ENCODE results near the gene DIPK1B. TPM values are rescaled to one million over a fixed set of nuclear protein-coding genes. Genes with fewer than 3 reads are reported as not detected.

The DIPK1B gene
- total and polyA plus RNA-seq, 8 donors, result 4.3 to 32.3 (median 6.5) TPM

DNA sequence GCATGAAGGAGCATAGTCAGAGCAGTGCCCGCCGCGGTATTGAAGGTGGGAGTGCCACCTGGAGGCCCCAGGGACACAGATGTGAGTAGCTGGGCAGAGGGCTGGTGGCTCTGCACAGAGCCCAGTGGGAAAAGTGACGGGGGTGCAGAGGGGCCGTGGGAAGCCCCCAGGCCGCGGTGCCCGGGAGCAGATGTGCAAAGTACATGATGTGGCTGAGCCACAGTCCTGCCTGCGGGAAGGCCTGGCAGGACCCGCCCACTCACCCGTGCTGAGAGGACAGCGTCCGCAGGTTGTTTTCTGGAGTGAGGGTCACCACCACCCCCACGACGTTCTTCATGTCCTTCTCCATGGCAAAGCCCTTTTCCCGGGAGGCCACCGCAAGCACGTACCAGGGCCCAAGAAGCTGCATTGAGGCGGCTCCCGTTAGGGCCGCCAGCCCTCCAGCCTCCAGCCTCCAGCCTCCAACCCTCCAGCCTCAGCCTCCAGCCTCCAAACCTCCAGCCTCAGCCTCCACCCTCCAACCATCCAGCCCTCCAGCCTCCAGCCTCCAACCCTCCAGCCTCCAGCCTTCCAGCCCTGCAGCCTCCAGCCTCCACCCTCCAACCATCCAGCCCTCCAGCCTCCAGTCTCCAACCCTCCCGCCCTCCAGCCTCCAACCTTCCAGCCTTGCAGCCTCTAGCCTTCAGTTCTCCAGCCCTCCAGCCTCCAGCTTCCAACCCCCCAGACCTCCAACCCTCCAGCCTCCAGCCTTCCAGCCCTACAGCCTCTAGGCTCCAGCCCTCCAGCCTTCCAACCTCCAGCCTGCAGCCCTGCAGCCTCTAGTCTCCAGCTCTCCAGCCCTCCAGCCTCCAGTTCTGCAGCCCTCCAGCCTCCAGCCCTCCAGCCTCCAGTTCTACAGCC is 35.0 kb downstream of the DIPK1B start:
- no peaks in the 10 kb centered on the region for H3K9me3 ChIP-seq
- peak in 1 of 6 donors; percentile 61 for DNase-seq
- intact Hi-C loops (cut with DNase I), result no loop called here
- H3K36me3 ChIP-seq, result no peaks in the 10 kb centered on the region
- no peaks in the 10 kb centered on the region for H3K27me3 ChIP-seq
- H3K4me1 ChIP-seq, result peaks cover 4 to 18% (median 7%) of the 10 kb centered on the region in 3 donors
- 91 to 93% methylated on average over 22 of the region's 22 CpGs for WGBS, 2 donors
- no peak overlapping the region for H3K27ac ChIP-seq
- ATAC-seq, result no peak
- FAIRE-seq, result no peak
- TF ChIP-seq CTCF (IDR thresholded peaks at IDR 0.05), result no peak
- H3K4me3 ChIP-seq, result no peak overlapping the region

DNA sequence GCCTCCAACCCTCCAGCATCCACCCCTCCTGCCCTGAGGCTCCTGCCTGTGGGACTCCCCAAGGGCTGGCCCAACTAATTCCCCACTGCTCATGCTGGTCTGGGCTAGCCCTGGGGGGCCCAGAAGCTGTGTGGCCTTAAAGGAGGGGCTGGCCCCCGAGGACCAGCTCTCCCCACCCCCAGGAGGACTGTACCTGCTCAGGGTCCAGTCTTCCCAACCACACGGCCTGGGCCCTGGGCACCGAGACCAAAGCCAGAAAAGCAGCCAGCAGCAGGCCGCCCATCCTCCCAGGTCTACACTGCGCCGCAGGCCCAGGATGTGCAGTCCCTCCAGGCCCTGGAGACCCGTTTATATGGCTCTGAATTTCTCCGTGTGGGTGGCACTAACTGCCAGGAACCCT is 35.8 kb downstream of the DIPK1B start, which contains the start of gene LCN6:
LCN6 (minus strand) TSS at position 325 of the 400 bp plus-strand sequence; CDS start at position 283, 42 bp downstream.
- Histone ChIP-seq H3K36me3 (no peaks in the 10 kb centered on the region), H3K27ac (no peak within 1 kb of the TSS), H3K4me3 (no peak within 1 kb of the TSS), H3K9me3 (no peaks in the 10 kb centered on the region), H3K27me3 (no peaks in the 10 kb centered on the region), H3K4me1 (peaks cover 0 to 10% (median 0%) of the 10 kb centered on the region in 3 donors)
- ATAC-seq (no peak), FAIRE-seq (no peak), DNase-seq (no peak)
- intact Hi-C loops (cut with DNase I), result no loop called here
- no peak for TF ChIP-seq CTCF (IDR thresholded peaks at IDR 0.05)
- 66 to 68% methylated on average over 8 of the region's 8 CpGs for WGBS, 2 donors

DNA sequence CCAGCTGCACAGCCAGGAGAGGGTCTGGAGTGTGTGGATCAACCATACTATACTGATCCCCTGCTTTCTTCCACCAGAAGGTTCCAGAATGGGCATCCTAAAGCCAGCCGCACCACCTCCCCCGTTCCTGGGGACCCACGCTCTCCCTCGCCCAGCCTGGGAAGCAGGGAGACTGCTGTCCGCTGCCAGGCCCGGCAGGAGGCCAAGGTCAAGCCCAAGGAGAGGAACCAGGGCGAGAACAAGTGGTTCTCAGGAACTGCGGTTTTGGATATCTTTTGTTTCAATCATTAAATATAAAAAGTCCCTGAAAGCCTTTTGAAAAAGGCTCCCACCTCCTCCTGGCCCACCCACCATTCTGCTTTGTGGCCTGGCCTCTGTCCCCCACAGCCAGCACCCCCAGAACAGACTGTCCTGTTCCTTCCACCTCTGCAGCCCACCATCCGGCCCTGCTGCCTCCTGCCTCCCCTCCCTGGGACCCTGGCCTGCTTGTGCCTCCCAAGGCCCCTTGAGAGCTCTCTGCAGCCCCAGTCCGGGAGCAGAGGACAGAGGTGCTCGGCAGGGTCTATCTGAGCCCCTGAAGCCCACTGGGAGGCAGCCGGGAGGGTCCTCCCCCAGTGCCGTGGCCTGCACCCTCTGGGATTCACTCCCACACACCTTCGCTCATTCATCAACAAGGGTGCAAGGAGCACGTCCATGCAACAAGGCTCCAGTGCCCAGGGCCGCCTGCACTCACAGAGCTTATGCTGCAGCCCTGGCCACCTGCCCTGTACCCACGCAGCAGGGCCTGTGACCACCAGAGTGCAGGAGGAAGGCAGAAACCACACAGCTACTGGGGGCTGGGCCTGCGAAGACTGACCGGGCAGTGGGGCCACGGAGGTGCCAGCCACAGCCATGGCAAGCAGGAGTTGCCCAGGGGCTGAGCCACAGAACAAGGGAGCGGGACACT is 36.6 kb downstream of the DIPK1B start:
- no peak for TF ChIP-seq CTCF (IDR thresholded peaks at IDR 0.05)
- H3K4me3 ChIP-seq, result no peak overlapping the region
- no peaks in the 10 kb centered on the region for H3K9me3 ChIP-seq
- peaks cover 0 to 10% (median 0%) of the 10 kb centered on the region in 3 donors for H3K4me1 ChIP-seq
- no peaks in the 10 kb centered on the region for H3K36me3 ChIP-seq
- ATAC-seq, result peak; percentile 22 to 82 (median 62)
- FAIRE-seq, result no peak
- no peak overlapping the region for H3K27ac ChIP-seq
- DNase-seq, result peak in 3 of 6 donors; percentile 69 to 77 (median 71)
- WGBS, 2 donors, result 55 to 61% methylated on average over 21 of the region's 21 CpGs
- intact Hi-C loops (cut with DNase I), result no loop called here
- H3K27me3 ChIP-seq, result no peaks in the 10 kb centered on the region

GRCh38 chr9:136750526-136750925 is 38.2 kb downstream of the DIPK1B start:
- Histone ChIP-seq H3K9me3 (no peaks in the 10 kb centered on the region), H3K27me3 (no peaks in the 10 kb centered on the region), H3K4me3 (no peak overlapping the region), H3K27ac (no peak overlapping the region), H3K4me1 (peaks cover 0 to 10% (median 0%) of the 10 kb centered on the region in 3 donors), H3K36me3 (no peaks in the 10 kb centered on the region)
- no peak for DNase-seq
- no peak for FAIRE-seq
- TF ChIP-seq CTCF (IDR thresholded peaks at IDR 0.05), result no peak
- intact Hi-C loops (cut with DNase I), result no loop called here
- 74 to 89% methylated on average over 2 of the region's 2 CpGs for WGBS, 2 donors
- no peak for ATAC-seq

All from pancreas (tissue), 10 donors.